ENCODE results near the gene LANCL1. TPM values are rescaled to one million over a fixed set of nuclear protein-coding genes. Genes with fewer than 3 reads are reported as not detected.

The LANCL1 gene, protein sequence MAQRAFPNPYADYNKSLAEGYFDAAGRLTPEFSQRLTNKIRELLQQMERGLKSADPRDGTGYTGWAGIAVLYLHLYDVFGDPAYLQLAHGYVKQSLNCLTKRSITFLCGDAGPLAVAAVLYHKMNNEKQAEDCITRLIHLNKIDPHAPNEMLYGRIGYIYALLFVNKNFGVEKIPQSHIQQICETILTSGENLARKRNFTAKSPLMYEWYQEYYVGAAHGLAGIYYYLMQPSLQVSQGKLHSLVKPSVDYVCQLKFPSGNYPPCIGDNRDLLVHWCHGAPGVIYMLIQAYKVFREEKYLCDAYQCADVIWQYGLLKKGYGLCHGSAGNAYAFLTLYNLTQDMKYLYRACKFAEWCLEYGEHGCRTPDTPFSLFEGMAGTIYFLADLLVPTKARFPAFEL
- total RNA-seq, result 17.9 and 27.6 TPM in 2 replicates

DNA sequence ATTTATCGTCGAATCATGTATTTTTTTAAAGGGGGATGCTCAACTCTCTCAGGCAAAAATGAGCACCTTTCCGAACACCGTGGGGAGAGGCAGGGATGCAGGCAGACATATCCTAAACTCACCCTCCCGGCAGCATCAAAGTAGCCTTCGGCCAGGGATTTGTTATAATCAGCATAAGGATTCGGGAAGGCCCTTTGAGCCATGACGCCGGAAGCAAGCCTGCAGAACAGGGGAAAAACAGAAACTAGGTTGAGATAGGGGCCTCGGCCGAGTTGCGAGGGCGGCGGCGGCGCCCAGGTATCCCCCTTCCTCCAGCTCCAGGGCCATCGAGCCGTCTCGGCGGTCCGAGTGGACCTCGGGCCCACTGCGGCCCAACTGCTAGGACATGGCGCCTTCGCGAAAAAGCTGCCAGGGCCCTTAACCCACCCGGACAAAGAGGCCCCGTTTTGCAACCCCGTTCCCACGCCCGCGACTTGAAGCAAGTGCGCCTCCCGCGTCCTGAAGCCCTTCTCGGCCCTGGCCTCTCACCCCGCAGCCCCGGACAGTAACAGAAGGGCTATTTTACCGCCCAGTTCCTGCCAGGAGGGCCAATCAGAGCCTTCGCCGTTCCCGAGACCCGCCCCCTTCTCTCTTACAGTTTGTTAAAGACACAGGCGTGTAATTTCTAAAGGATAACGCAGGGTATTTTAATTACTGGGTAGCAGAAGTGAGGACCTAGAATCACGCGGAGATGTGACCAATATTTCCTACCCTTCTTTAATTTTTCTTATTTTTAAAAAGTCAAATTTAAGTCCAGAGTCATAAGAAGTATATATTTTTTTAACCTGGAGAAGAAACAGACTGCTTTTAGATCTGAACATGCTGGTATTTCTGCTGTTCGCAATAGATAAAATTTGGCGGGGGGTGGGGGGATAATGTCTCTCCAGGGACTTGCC, at the start of gene LANCL1:
TSS of gene LANCL1 (minus strand) at position 566 of the 935 bp plus-strand sequence. CDS start at position 203, 363 bp downstream.

Other genes starting within 250 kb of the LANCL1 start
- gene MYL1, start 161.6 kb downstream of the LANCL1 start, total RNA-seq, result not detected in 2 replicates
- gene CPS1, start 79.8 kb upstream of the LANCL1 start, total RNA-seq, result 0.22 and 1.1 TPM in 2 replicates